Stimulated activated memory B cell treated with anti-CD40 and anti-IgM and Interleukin-4, amounts not matched to agents 10 μg/mL and 1 μg/mL and 100 μg/mL, for 72 hours (primary cell): ENCODE measurements around the gene CAMSAP3.
A peak's percentile ranks its signal among the peaks of the same experiment; 100 is the strongest.
"Not testable (repeated sequence)": the region's sequence is repeated elsewhere in the genome, so short reads cannot be mapped to it uniquely, and the experiment has no call there.

Experiments used
- ATAC-seq: fragments of 150-1000 bp; cut with Tn5 transposase; 2 replicates; pipeline ENCODE4 v1.10.0; 2021
- H3K27ac Mint-ChIP-seq: one replicate; pipeline ENCODE4 v1.8.0; 2022; ENCODE audit warnings: mild to moderate bottlenecking, mixed read lengths
- H3K27me3 Mint-ChIP-seq: one replicate; pipeline ENCODE4 v1.8.0; 2022; ENCODE audit warnings: mixed read lengths
- H3K36me3 Mint-ChIP-seq: one replicate; pipeline ENCODE4 v1.8.0; 2022; ENCODE audit warnings: mixed read lengths
- H3K4me1 Mint-ChIP-seq: one replicate; pipeline ENCODE4 v1.8.0; 2022; ENCODE audit warnings: mixed read lengths
- H3K4me3 Mint-ChIP-seq: one replicate; pipeline ENCODE4 v1.8.0; 2022; ENCODE audit warnings: mild to moderate bottlenecking, moderate library complexity, mixed read lengths
- H3K9me3 Mint-ChIP-seq: one replicate; pipeline ENCODE4 v1.8.0; 2022; ENCODE audit warnings: mixed read lengths

Gene CAMSAP3

GRCh38 chr19:7562646-7563393 lies 32.8 kb upstream of the CAMSAP3 start:
- H3K27me3 Mint-ChIP-seq: no peaks in the 10 kb centered on the region
- H3K4me3 Mint-ChIP-seq: no peak overlapping the region
- ATAC-seq: no peak
- H3K36me3 Mint-ChIP-seq: peaks cover 41% of the 10 kb centered on the region
- H3K4me1 Mint-ChIP-seq: no peaks in the 10 kb centered on the region
- no peak overlapping the region for H3K27ac Mint-ChIP-seq
- H3K9me3 Mint-ChIP-seq: no peaks in the 10 kb centered on the region

- H3K4me3 Mint-ChIP-seq: no peak overlapping the region
- no peaks in the 10 kb centered on the region for H3K9me3 Mint-ChIP-seq
- H3K36me3 Mint-ChIP-seq: peaks cover 24% of the 10 kb centered on the region
- no peaks in the 10 kb centered on the region for H3K4me1 Mint-ChIP-seq
- H3K27me3 Mint-ChIP-seq: no peaks in the 10 kb centered on the region
- no peak overlapping the region for H3K27ac Mint-ChIP-seq
- ATAC-seq: no peak
Observed at GRCh38 chr19:7564866-7565265, 30.8 kb upstream of the CAMSAP3 start.

- no peak overlapping the region for H3K27ac Mint-ChIP-seq
- no peaks in the 10 kb centered on the region for H3K4me1 Mint-ChIP-seq
- H3K4me3 Mint-ChIP-seq: no peak overlapping the region
- H3K9me3 Mint-ChIP-seq: no peaks in the 10 kb centered on the region
- no peak for ATAC-seq
- no peaks in the 10 kb centered on the region for H3K27me3 Mint-ChIP-seq
- H3K36me3 Mint-ChIP-seq: peaks cover 20% of the 10 kb centered on the region
Observed at GRCh38 chr19:7565332-7565731, 30.3 kb upstream of the CAMSAP3 start.

GRCh38 chr19:7570761-7571160 lies 24.9 kb upstream of the CAMSAP3 start:
- H3K4me1 Mint-ChIP-seq: peaks cover 4% of the 10 kb centered on the region
- H3K36me3 Mint-ChIP-seq: no peaks in the 10 kb centered on the region

GRCh38 chr19:7575434-7576040 lies 20.1 kb upstream of the CAMSAP3 start:
- no peak overlapping the region for H3K27ac Mint-ChIP-seq
- H3K27me3 Mint-ChIP-seq: peaks cover 21% of the 10 kb centered on the region
- peaks cover 4% of the 10 kb centered on the region for H3K9me3 Mint-ChIP-seq
- peaks cover 4% of the 10 kb centered on the region for H3K4me1 Mint-ChIP-seq
- ATAC-seq: no peak
- H3K4me3 Mint-ChIP-seq: no peak overlapping the region
- no peaks in the 10 kb centered on the region for H3K36me3 Mint-ChIP-seq

More at GRCh38 chr19:7570761-7571160, 24.9 kb upstream of the CAMSAP3 start:
- H3K27ac Mint-ChIP-seq: no peak overlapping the region
- no peaks in the 10 kb centered on the region for H3K9me3 Mint-ChIP-seq
- H3K4me3 Mint-ChIP-seq: no peak overlapping the region
- peaks cover 7% of the 10 kb centered on the region for H3K27me3 Mint-ChIP-seq
- no peak for ATAC-seq

GRCh38 chr19:7577422-7577821 lies 18.2 kb upstream of the CAMSAP3 start:
- H3K27me3 Mint-ChIP-seq: peaks cover 24% of the 10 kb centered on the region
- H3K9me3 Mint-ChIP-seq, H3K4me1 Mint-ChIP-seq, H3K36me3 Mint-ChIP-seq, ATAC-seq, H3K27ac Mint-ChIP-seq, H3K4me3 Mint-ChIP-seq: not testable (repeated sequence)

- Mint-ChIP-seq H3K27ac (no peak overlapping the region), H3K9me3 (peaks cover 4% of the 10 kb centered on the region), H3K36me3 (no peaks in the 10 kb centered on the region)
Observed at GRCh38 chr19:7578127-7578526, 17.5 kb upstream of the CAMSAP3 start.

GRCh38 chr19:7579182-7579581 lies 16.5 kb upstream of the CAMSAP3 start:
- Mint-ChIP-seq H3K27ac (no peak overlapping the region), H3K9me3 (peaks cover 4% of the 10 kb centered on the region), H3K4me1 (peaks cover 4% of the 10 kb centered on the region), H3K27me3 (peaks cover 32% of the 10 kb centered on the region), H3K4me3 (no peak overlapping the region), H3K36me3 (no peaks in the 10 kb centered on the region)
- ATAC-seq: no peak

More at GRCh38 chr19:7578127-7578526, 17.5 kb upstream of the CAMSAP3 start:
- ATAC-seq: no peak
- peaks cover 31% of the 10 kb centered on the region for H3K27me3 Mint-ChIP-seq
- no peak overlapping the region for H3K4me3 Mint-ChIP-seq
- peaks cover 4% of the 10 kb centered on the region for H3K4me1 Mint-ChIP-seq

- Mint-ChIP-seq H3K9me3 (peaks cover under 1% of the 10 kb centered on the region), H3K36me3 (no peaks in the 10 kb centered on the region), H3K4me1 (no peaks in the 10 kb centered on the region), H3K4me3 (no peak overlapping the region), H3K27ac (no peak overlapping the region), H3K27me3 (peaks cover 23% of the 10 kb centered on the region)
- no peak for ATAC-seq
Observed at GRCh38 chr19:7582446-7582845, 13.2 kb upstream of the CAMSAP3 start.

GRCh38 chr19:7589822-7590221 lies 5.8 kb upstream of the CAMSAP3 start:
- H3K4me3 Mint-ChIP-seq: no peak overlapping the region
- H3K36me3 Mint-ChIP-seq: no peaks in the 10 kb centered on the region
- ATAC-seq: no peak
- H3K4me1 Mint-ChIP-seq: no peaks in the 10 kb centered on the region
- no peak overlapping the region for H3K27ac Mint-ChIP-seq
- H3K27me3 Mint-ChIP-seq: peaks cover 35% of the 10 kb centered on the region
- no peaks in the 10 kb centered on the region for H3K9me3 Mint-ChIP-seq

- Mint-ChIP-seq H3K4me3 (no peak overlapping the region), H3K9me3 (no peaks in the 10 kb centered on the region), H3K36me3 (no peaks in the 10 kb centered on the region), H3K27me3 (peaks cover 35% of the 10 kb centered on the region), H3K4me1 (peaks cover 4% of the 10 kb centered on the region), H3K27ac (no peak overlapping the region)
- peak; percentile 45 for ATAC-seq
Observed at GRCh38 chr19:7590256-7590655, 5.4 kb upstream of the CAMSAP3 start.

- Mint-ChIP-seq H3K4me3 (peak overlapping the region; percentile 81), H3K27me3 (peaks cover 66% of the 10 kb centered on the region), H3K4me1 (peaks cover 17% of the 10 kb centered on the region), H3K9me3 (peaks cover 7% of the 10 kb centered on the region), H3K27ac (peak overlapping the region; percentile 67), H3K36me3 (no peaks in the 10 kb centered on the region)
- peak; percentile 12 for ATAC-seq
Observed at GRCh38 chr19:7596211-7596937, 711 bp downstream of the CAMSAP3 start.

- Mint-ChIP-seq H3K27me3 (peaks cover 68% of the 10 kb centered on the region), H3K27ac (no peak overlapping the region), H3K36me3 (no peaks in the 10 kb centered on the region), H3K9me3 (peaks cover 7% of the 10 kb centered on the region), H3K4me1 (peaks cover 17% of the 10 kb centered on the region), H3K4me3 (no peak overlapping the region)
- no peak for ATAC-seq
Observed at GRCh38 chr19:7597689-7598088, 2.0 kb downstream of the CAMSAP3 start.

GRCh38 chr19:7598180-7598579 lies 2.5 kb downstream of the CAMSAP3 start:
- H3K27ac Mint-ChIP-seq: no peak overlapping the region
- no peak overlapping the region for H3K4me3 Mint-ChIP-seq

GRCh38 chr19:7600721-7601120 lies 5.1 kb downstream of the CAMSAP3 start:
- Mint-ChIP-seq H3K4me3 (no peak overlapping the region), H3K27ac (no peak overlapping the region), H3K4me1 (peaks cover 16% of the 10 kb centered on the region), H3K9me3 (peaks cover 11% of the 10 kb centered on the region), H3K36me3 (peaks cover 4% of the 10 kb centered on the region), H3K27me3 (peaks cover 68% of the 10 kb centered on the region)
- ATAC-seq: no peak

More at GRCh38 chr19:7598180-7598579, 2.5 kb downstream of the CAMSAP3 start:
- no peaks in the 10 kb centered on the region for H3K36me3 Mint-ChIP-seq
- H3K4me1 Mint-ChIP-seq: peaks cover 17% of the 10 kb centered on the region
- no peak for ATAC-seq
- peaks cover 68% of the 10 kb centered on the region for H3K27me3 Mint-ChIP-seq
- H3K9me3 Mint-ChIP-seq: peaks cover 7% of the 10 kb centered on the region
